ENCODE results near the gene SDF4.

SDF4 gene

GRCh38 chr1:1236945-1237873 is 5.4 kb upstream of the SDF4 start:
- Histone ChIP-seq H3K36me3 (ENCODE audit: control insufficient read depth in 1 of 2, insufficient read depth in 2 of 2, low read length in 2 of 2) (peaks cover 0 to 4% of the 10 kb centered on the region in 2 donors), H3K9me3 (ENCODE audit: control insufficient read depth in 1 of 2, low read length in 2 of 2) (no peaks in the 10 kb centered on the region), H3K4me3 (ENCODE audit: low read depth in 1 of 2, low read length in 2 of 2) (no peak overlapping the region), H3K27me3 (ENCODE audit: control insufficient read depth in 1 of 2, insufficient read depth in 2 of 2, low read length in 2 of 2) (peaks cover 27 to 30% of the 10 kb centered on the region in 2 donors), H3K4me1 (ENCODE audit: control insufficient read depth in 1 of 2, insufficient read depth in 2 of 2, low read length in 2 of 2) (peaks cover 7 to 23% of the 10 kb centered on the region in 2 donors), H3K27ac (ENCODE audit: low read depth, low read length) (no peak overlapping the region), H3K9ac (ENCODE audit: low read depth in 1 of 2, low read length in 2 of 2) (no peak overlapping the region)

- no peak overlapping the region for H3K4me3 ChIP-seq (ENCODE audit: low read depth in 1 of 2, low read length in 2 of 2)
- no peak overlapping the region for H3K9ac ChIP-seq (ENCODE audit: low read depth in 1 of 2, low read length in 2 of 2)
- peaks cover 27 to 30% of the 10 kb centered on the region in 2 donors for H3K27me3 ChIP-seq (ENCODE audit: control insufficient read depth in 1 of 2, insufficient read depth in 2 of 2, low read length in 2 of 2)
- peaks cover 7 to 23% of the 10 kb centered on the region in 2 donors for H3K4me1 ChIP-seq (ENCODE audit: control insufficient read depth in 1 of 2, insufficient read depth in 2 of 2, low read length in 2 of 2)
- H3K27ac ChIP-seq (ENCODE audit: low read depth, low read length) = no peak overlapping the region
- no peaks in the 10 kb centered on the region for H3K9me3 ChIP-seq (ENCODE audit: control insufficient read depth in 1 of 2, low read length in 2 of 2)
- H3K36me3 ChIP-seq (ENCODE audit: control insufficient read depth in 1 of 2, insufficient read depth in 2 of 2, low read length in 2 of 2) = peaks cover 0 to 4% of the 10 kb centered on the region in 2 donors
Measured at GRCh38 chr1:1236176-1236763, 4.5 kb upstream of the SDF4 start.

- Histone ChIP-seq H3K27me3 (ENCODE audit: control insufficient read depth in 1 of 2, insufficient read depth in 2 of 2, low read length in 2 of 2) (peaks cover 25 to 30% of the 10 kb centered on the region in 2 donors), H3K9me3 (ENCODE audit: control insufficient read depth in 1 of 2, low read length in 2 of 2) (no peaks in the 10 kb centered on the region), H3K36me3 (ENCODE audit: control insufficient read depth in 1 of 2, insufficient read depth in 2 of 2, low read length in 2 of 2) (peaks cover 0 to 4% of the 10 kb centered on the region in 2 donors), H3K4me3 (ENCODE audit: low read depth in 1 of 2, low read length in 2 of 2) (no peak overlapping the region), H3K4me1 (ENCODE audit: control insufficient read depth in 1 of 2, insufficient read depth in 2 of 2, low read length in 2 of 2) (peaks cover 15 to 32% of the 10 kb centered on the region in 2 donors), H3K27ac (ENCODE audit: low read depth, low read length) (no peak overlapping the region), H3K9ac (ENCODE audit: low read depth in 1 of 2, low read length in 2 of 2) (no peak overlapping the region)
Measured at GRCh38 chr1:1235016-1235744, 3.4 kb upstream of the SDF4 start.

- Histone ChIP-seq H3K36me3 (ENCODE audit: control insufficient read depth in 1 of 2, insufficient read depth in 2 of 2, low read length in 2 of 2) (peaks cover 0 to 11% of the 10 kb centered on the region in 2 donors), H3K9ac (ENCODE audit: low read depth in 1 of 2, low read length in 2 of 2) (no peak overlapping the region), H3K27ac (ENCODE audit: low read depth, low read length) (no peak overlapping the region), H3K27me3 (ENCODE audit: control insufficient read depth in 1 of 2, insufficient read depth in 2 of 2, low read length in 2 of 2) (peaks cover 16 to 24% of the 10 kb centered on the region in 2 donors), H3K9me3 (ENCODE audit: control insufficient read depth in 1 of 2, low read length in 2 of 2) (no peaks in the 10 kb centered on the region), H3K4me1 (ENCODE audit: control insufficient read depth in 1 of 2, insufficient read depth in 2 of 2, low read length in 2 of 2) (peaks cover 24 to 41% of the 10 kb centered on the region in 2 donors), H3K4me3 (ENCODE audit: low read depth in 1 of 2, low read length in 2 of 2) (no peak overlapping the region)
Measured at GRCh38 chr1:1234180-1234808, 2.5 kb upstream of the SDF4 start.

- no peak overlapping the region for H3K4me3 ChIP-seq (ENCODE audit: low read depth in 1 of 2, low read length in 2 of 2)
- peaks cover 3 to 17% of the 10 kb centered on the region in 2 donors for H3K36me3 ChIP-seq (ENCODE audit: control insufficient read depth in 1 of 2, insufficient read depth in 2 of 2, low read length in 2 of 2)
- H3K4me1 ChIP-seq (ENCODE audit: control insufficient read depth in 1 of 2, insufficient read depth in 2 of 2, low read length in 2 of 2) = peaks cover 26 to 45% of the 10 kb centered on the region in 2 donors
- peaks cover 8 to 22% of the 10 kb centered on the region in 2 donors for H3K27me3 ChIP-seq (ENCODE audit: control insufficient read depth in 1 of 2, insufficient read depth in 2 of 2, low read length in 2 of 2)
- no peak overlapping the region for H3K9ac ChIP-seq (ENCODE audit: low read depth in 1 of 2, low read length in 2 of 2)
- no peaks in the 10 kb centered on the region for H3K9me3 ChIP-seq (ENCODE audit: control insufficient read depth in 1 of 2, low read length in 2 of 2)
- H3K27ac ChIP-seq (ENCODE audit: low read depth, low read length) = no peak overlapping the region
Measured at GRCh38 chr1:1233567-1233892, 1.7 kb upstream of the SDF4 start.

GRCh38 chr1:1232796-1233566 is 1.2 kb upstream of the SDF4 start:
- H3K4me1 ChIP-seq (ENCODE audit: control insufficient read depth in 1 of 2, insufficient read depth in 2 of 2, low read length in 2 of 2) = peaks cover 26 to 40% of the 10 kb centered on the region in 2 donors
- H3K9me3 ChIP-seq (ENCODE audit: control insufficient read depth in 1 of 2, low read length in 2 of 2) = no peaks in the 10 kb centered on the region
- peaks cover 5 to 16% of the 10 kb centered on the region in 2 donors for H3K27me3 ChIP-seq (ENCODE audit: control insufficient read depth in 1 of 2, insufficient read depth in 2 of 2, low read length in 2 of 2)
- peaks cover 6 to 23% of the 10 kb centered on the region in 2 donors for H3K36me3 ChIP-seq (ENCODE audit: control insufficient read depth in 1 of 2, insufficient read depth in 2 of 2, low read length in 2 of 2)
- peak overlapping the region in 1 of 2 donors; percentile 51 for H3K4me3 ChIP-seq (ENCODE audit: low read depth in 1 of 2, low read length in 2 of 2)
- no peak overlapping the region for H3K9ac ChIP-seq (ENCODE audit: low read depth in 1 of 2, low read length in 2 of 2)
- no peak overlapping the region for H3K27ac ChIP-seq (ENCODE audit: low read depth, low read length)

- H3K27me3 ChIP-seq (ENCODE audit: control insufficient read depth in 1 of 2, insufficient read depth in 2 of 2, low read length in 2 of 2) = peaks cover 0 to 9% of the 10 kb centered on the region in 2 donors
- peaks cover 6 to 28% of the 10 kb centered on the region in 2 donors for H3K36me3 ChIP-seq (ENCODE audit: control insufficient read depth in 1 of 2, insufficient read depth in 2 of 2, low read length in 2 of 2)
- peak within 1 kb of the TSS; percentile 73 to 99 for H3K4me3 ChIP-seq (ENCODE audit: low read depth in 1 of 2, low read length in 2 of 2)
- peak within 1 kb of the TSS; percentile 79 to 88 for H3K9ac ChIP-seq (ENCODE audit: low read depth in 1 of 2, low read length in 2 of 2)
- peaks cover 19 to 33% of the 10 kb centered on the region in 2 donors for H3K4me1 ChIP-seq (ENCODE audit: control insufficient read depth in 1 of 2, insufficient read depth in 2 of 2, low read length in 2 of 2)
- peak within 1 kb of the TSS; percentile 50 for H3K27ac ChIP-seq (ENCODE audit: low read depth, low read length)
- no peaks in the 10 kb centered on the region for H3K9me3 ChIP-seq (ENCODE audit: control insufficient read depth in 1 of 2, low read length in 2 of 2)
Measured at GRCh38 chr1:1232208-1232795, 501 bp upstream of the SDF4 start, which contains the start of gene B3GALT6. Gene B3GALT6, plus strand, starts transcription at chr1:1232237. Its CDS starts 42 bp downstream, at chr1:1232279.

- Histone ChIP-seq H3K9me3 (ENCODE audit: control insufficient read depth in 1 of 2, low read length in 2 of 2) (no peaks in the 10 kb centered on the region), H3K4me3 (ENCODE audit: low read depth in 1 of 2, low read length in 2 of 2) (peak overlapping the region; percentile 73 to 99), H3K27ac (ENCODE audit: low read depth, low read length) (peak overlapping the region; percentile 50), H3K9ac (ENCODE audit: low read depth in 1 of 2, low read length in 2 of 2) (peak overlapping the region; percentile 79 to 88), H3K4me1 (ENCODE audit: control insufficient read depth in 1 of 2, insufficient read depth in 2 of 2, low read length in 2 of 2) (peaks cover 18 to 27% of the 10 kb centered on the region in 2 donors), H3K36me3 (ENCODE audit: control insufficient read depth in 1 of 2, insufficient read depth in 2 of 2, low read length in 2 of 2) (peaks cover 9 to 41% of the 10 kb centered on the region in 2 donors), H3K27me3 (ENCODE audit: control insufficient read depth in 1 of 2, insufficient read depth in 2 of 2, low read length in 2 of 2) (no peaks in the 10 kb centered on the region)
Measured at GRCh38 chr1:1230656-1231399, 973 bp downstream of the SDF4 start.

All from duodenal mucosa (tissue), 2 donors.